ENCODE data around the gene ZNF286A. TPM values are rescaled to one million over a fixed set of nuclear protein-coding genes. Genes with fewer than 3 reads are reported as not detected.
"Not testable (repeated sequence)": the region's sequence is repeated elsewhere in the genome, so short reads cannot be mapped to it uniquely, and the experiment has no call there.

ZNF286A gene
- total RNA-seq, 2 experiments from 2014 or later = 18.1 to 20.0 TPM

- Mint-ChIP-seq H3K27me3 (no peaks in the 10 kb centered on the region), H3K9me3 (no peaks in the 10 kb centered on the region), H3K27ac (no peak overlapping the region), H3K36me3 (ENCODE audit: low read depth) (peaks cover 10% of the 10 kb centered on the region), H3K4me1 (no peaks in the 10 kb centered on the region), H3K4me3 (no peak overlapping the region)
- CTCF ChIA-PET = no interaction called here
- POLR2A ChIA-PET = no interaction called here
- DNase-seq = no peak
Measured at GRCh38 chr17:15663176-15663575, 36.4 kb upstream of the ZNF286A start.

- H3K4me1 Mint-ChIP-seq = no peaks in the 10 kb centered on the region
- ChIA-PET CTCF (no interaction called here), POLR2A (no interaction called here)
- H3K27me3 Mint-ChIP-seq = no peaks in the 10 kb centered on the region
- no peak overlapping the region for H3K4me3 Mint-ChIP-seq
- no peak overlapping the region for H3K27ac Mint-ChIP-seq
- no peaks in the 10 kb centered on the region for H3K9me3 Mint-ChIP-seq
- H3K36me3 Mint-ChIP-seq (ENCODE audit: low read depth) = peaks cover 12% of the 10 kb centered on the region
- no peak for DNase-seq
Measured at GRCh38 chr17:15663691-15664090, 35.9 kb upstream of the ZNF286A start.

GRCh38 chr17:15669526-15669925 lies 30.0 kb upstream of the ZNF286A start:
- H3K36me3 Mint-ChIP-seq (ENCODE audit: low read depth); H3K9me3 Mint-ChIP-seq; POLR2A ChIA-PET; DNase-seq; H3K27me3 Mint-ChIP-seq; CTCF ChIA-PET; H3K4me3 Mint-ChIP-seq; H3K4me1 Mint-ChIP-seq; H3K27ac Mint-ChIP-seq: not testable (repeated sequence)

- peaks cover 18% of the 10 kb centered on the region for H3K36me3 Mint-ChIP-seq (ENCODE audit: low read depth)
- H3K27me3 Mint-ChIP-seq, H3K9me3 Mint-ChIP-seq, H3K27ac Mint-ChIP-seq, H3K4me3 Mint-ChIP-seq, H3K4me1 Mint-ChIP-seq, POLR2A ChIA-PET, DNase-seq, CTCF ChIA-PET: not testable (repeated sequence)
Measured at GRCh38 chr17:15674640-15675039, 24.9 kb upstream of the ZNF286A start.

- H3K9me3 Mint-ChIP-seq, POLR2A ChIA-PET, H3K4me3 Mint-ChIP-seq, H3K27me3 Mint-ChIP-seq, DNase-seq, H3K4me1 Mint-ChIP-seq, H3K27ac Mint-ChIP-seq, CTCF ChIA-PET: not testable (repeated sequence)
- H3K36me3 Mint-ChIP-seq (ENCODE audit: low read depth) = peaks cover 23% of the 10 kb centered on the region
Measured at GRCh38 chr17:15675991-15676390, 23.6 kb upstream of the ZNF286A start.

- CTCF ChIA-PET, POLR2A ChIA-PET: not testable (repeated sequence)
Measured at GRCh38 chr17:15683135-15683534, 16.4 kb upstream of the ZNF286A start.

GRCh38 chr17:15683824-15684478 lies 15.6 kb upstream of the ZNF286A start, which contains the start of gene TRIM16:
TRIM16 (minus strand) TSS chr17:15684311; CDS start chr17:15651609, 32,702 bp downstream.
- H3K9me3 Mint-ChIP-seq; H3K27me3 Mint-ChIP-seq; H3K36me3 Mint-ChIP-seq (ENCODE audit: low read depth); POLR2A ChIA-PET; CTCF ChIA-PET: not testable (repeated sequence)
- Mint-ChIP-seq H3K27ac (peak within 1 kb of the TSS; percentile 74), H3K4me1 (peaks cover 19% of the 10 kb centered on the region), H3K4me3 (peak within 1 kb of the TSS; percentile 87)
- peak; percentile 85 for DNase-seq

More at GRCh38 chr17:15683135-15683534, 16.4 kb upstream of the ZNF286A start:
- H3K4me1 Mint-ChIP-seq = peaks cover 19% of the 10 kb centered on the region
- H3K27me3 Mint-ChIP-seq, H3K9me3 Mint-ChIP-seq, DNase-seq: not testable (repeated sequence)
- H3K4me3 Mint-ChIP-seq = peak overlapping the region; percentile 87
- H3K36me3 Mint-ChIP-seq (ENCODE audit: low read depth) = peaks cover 10% of the 10 kb centered on the region
- peak overlapping the region; percentile 74 for H3K27ac Mint-ChIP-seq

- H3K27ac Mint-ChIP-seq; H3K27me3 Mint-ChIP-seq; POLR2A ChIA-PET; DNase-seq; CTCF ChIA-PET; H3K36me3 Mint-ChIP-seq (ENCODE audit: low read depth); H3K9me3 Mint-ChIP-seq; H3K4me3 Mint-ChIP-seq: not testable (repeated sequence)
- H3K4me1 Mint-ChIP-seq = peaks cover 16% of the 10 kb centered on the region
Measured at GRCh38 chr17:15687494-15687893, 12.1 kb upstream of the ZNF286A start.

- CTCF ChIA-PET, H3K9me3 Mint-ChIP-seq, H3K27me3 Mint-ChIP-seq, DNase-seq, POLR2A ChIA-PET: not testable (repeated sequence)
- Mint-ChIP-seq H3K36me3 (ENCODE audit: low read depth) (peaks cover 19% of the 10 kb centered on the region), H3K4me1 (peaks cover 13% of the 10 kb centered on the region), H3K27ac (peak overlapping the region; percentile 66), H3K4me3 (peak overlapping the region; percentile 78)
Measured at GRCh38 chr17:15698967-15699366, 585 bp upstream of the ZNF286A start.

- DNase-seq, CTCF ChIA-PET, H3K9me3 Mint-ChIP-seq, POLR2A ChIA-PET, H3K27me3 Mint-ChIP-seq, H3K27ac Mint-ChIP-seq: not testable (repeated sequence)
- Mint-ChIP-seq H3K4me3 (peak overlapping the region; percentile 78), H3K4me1 (peaks cover 13% of the 10 kb centered on the region), H3K36me3 (ENCODE audit: low read depth) (peaks cover 23% of the 10 kb centered on the region)
Measured at GRCh38 chr17:15699937-15700336, 385 bp downstream of the ZNF286A start.

- H3K4me1 Mint-ChIP-seq, H3K27me3 Mint-ChIP-seq, H3K4me3 Mint-ChIP-seq, POLR2A ChIA-PET, CTCF ChIA-PET, H3K27ac Mint-ChIP-seq, DNase-seq: not testable (repeated sequence)
- H3K9me3 Mint-ChIP-seq = peaks cover 16% of the 10 kb centered on the region
- H3K36me3 Mint-ChIP-seq (ENCODE audit: low read depth) = peaks cover 56% of the 10 kb centered on the region
Measured at GRCh38 chr17:15704239-15704638, 4.7 kb downstream of the ZNF286A start.

GRCh38 chr17:15704813-15705212 lies 5.3 kb downstream of the ZNF286A start:
- H3K36me3 Mint-ChIP-seq (ENCODE audit: low read depth) = peaks cover 61% of the 10 kb centered on the region
- H3K4me3 Mint-ChIP-seq, H3K27me3 Mint-ChIP-seq, CTCF ChIA-PET, H3K4me1 Mint-ChIP-seq, H3K27ac Mint-ChIP-seq, POLR2A ChIA-PET, DNase-seq: not testable (repeated sequence)
- H3K9me3 Mint-ChIP-seq = peaks cover 16% of the 10 kb centered on the region

- CTCF ChIA-PET, H3K27ac Mint-ChIP-seq, DNase-seq, H3K4me3 Mint-ChIP-seq, H3K27me3 Mint-ChIP-seq, POLR2A ChIA-PET, H3K4me1 Mint-ChIP-seq: not testable (repeated sequence)
- H3K36me3 Mint-ChIP-seq (ENCODE audit: low read depth) = peaks cover 59% of the 10 kb centered on the region
- peaks cover 25% of the 10 kb centered on the region for H3K9me3 Mint-ChIP-seq
Measured at GRCh38 chr17:15708879-15709278, 9.3 kb downstream of the ZNF286A start.
